Measurements from ENCODE around the gene OR52R1. TPM values are rescaled to one million over a fixed set of nuclear protein-coding genes. Genes with fewer than 3 reads are reported as not detected.

The OR52R1 gene
- total and polyA plus RNA-seq, 2 donors (not counting 3 experiments of a cell fraction or from before 2014, with no cell fraction given): not detected

DNA sequence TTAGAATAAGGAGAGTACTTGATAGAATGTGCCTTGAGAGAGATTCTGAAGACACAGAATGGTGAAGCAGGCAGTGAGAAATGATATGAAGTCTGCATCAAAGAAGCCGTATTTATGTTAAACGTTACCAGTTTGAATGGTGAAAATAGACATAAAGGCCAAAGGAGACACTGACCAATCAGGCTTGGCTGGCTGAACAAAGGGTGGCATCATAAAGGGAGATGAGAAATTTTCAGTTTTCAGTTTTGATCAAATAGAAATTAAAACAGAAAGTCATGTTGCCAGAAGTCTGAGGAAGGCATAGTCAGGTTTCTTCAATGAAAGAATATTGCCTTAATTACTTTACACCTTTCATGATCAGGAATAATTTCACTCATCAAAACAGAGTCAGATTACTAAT is 41.1 kb downstream of the OR52R1 start:
- Histone ChIP-seq H3K27me3 (ENCODE audit: control insufficient read depth in 2 of 2, insufficient read depth in 2 of 2, low read length in 2 of 2) (no peaks in the 10 kb centered on the region), H3K79me2 (ENCODE audit: control insufficient read depth, insufficient read depth, low read length) (no peaks in the 10 kb centered on the region), H3K36me3 (ENCODE audit: control insufficient read depth in 2 of 2, extremely low read depth in 1 of 2, insufficient read depth in 2 of 2, low read length in 2 of 2) (no peaks in the 10 kb centered on the region), H3K27ac (ENCODE audit: insufficient read depth, low read depth, low read length) (no peak overlapping the region), H3K4me2 (ENCODE audit: insufficient read depth, low read length) (no peak overlapping the region), H4K20me1 (replicated peaks; ENCODE audit: control insufficient read depth, extremely low read depth, insufficient read depth, low read length) (no peaks in the 10 kb centered on the region), H3K9me1 (replicated peaks; ENCODE audit: control insufficient read depth, extremely low read depth, insufficient read depth, low read length) (no peaks in the 10 kb centered on the region), H3K4me1 (ENCODE audit: control insufficient read depth, extremely low read depth, insufficient read depth, low read length) (no peaks in the 10 kb centered on the region), H2AFZ (ENCODE audit: low read depth, low read length) (no peak overlapping the region), H3K9ac (replicated peaks; ENCODE audit: extremely low read depth, insufficient read depth, low read length) (no peak overlapping the region), H3K9me3 (replicated peaks; ENCODE audit: control insufficient read depth, insufficient read depth, low read length) (no peaks in the 10 kb centered on the region), H3K4me3 (replicated peaks in 1 of 3; ENCODE audit: insufficient read depth in 1 of 3, low read depth in 1 of 3, low read length in 3 of 3) (no peak overlapping the region)
- dilution Hi-C loops (cut with MboI; ENCODE audit: extremely low pct_ligation_motif_present, low sequenced_read_pairs) (no loop called here), intact Hi-C loops (cut with micrococcal nuclease) (no loop called here)
- DNase-seq (ENCODE audit: low read depth, low spot score) (no peak), FAIRE-seq (no peak)
- BruUV-seq (replicated peaks): no TSS peak
- ChIA-PET CTCF (no interaction called here), POLR2A (no interaction called here)
- TF ChIP-seq POLR2AphosphoS5 (IDR thresholded peaks at IDR 0.05; ENCODE audit: insufficient read depth, low read depth, low read length) (no peak), POLR2A (IDR thresholded peaks at IDR 0.05; ENCODE audit: low read depth, low read length) (no peak), FOS (IDR thresholded peaks at IDR 0.05; ENCODE audit: borderline replicate concordance, insufficient read depth, low read length) (no peak), JUN (IDR thresholded peaks at IDR 0.05; ENCODE audit: borderline replicate concordance, insufficient read depth, insufficient read length, low read depth) (no peak), GATA2 (IDR thresholded peaks at IDR 0.05; ENCODE audit: insufficient read depth, insufficient read length, low read depth, low read length) (no peak), MYC (IDR thresholded peaks at IDR 0.05; ENCODE audit: low read depth, low read length) (no peak), EZH2 (IDR thresholded peaks at IDR 0.05; ENCODE audit: borderline replicate concordance, low read depth, low read length, severe bottlenecking) (no peak)
- TF ChIP-seq, protein P1, sequence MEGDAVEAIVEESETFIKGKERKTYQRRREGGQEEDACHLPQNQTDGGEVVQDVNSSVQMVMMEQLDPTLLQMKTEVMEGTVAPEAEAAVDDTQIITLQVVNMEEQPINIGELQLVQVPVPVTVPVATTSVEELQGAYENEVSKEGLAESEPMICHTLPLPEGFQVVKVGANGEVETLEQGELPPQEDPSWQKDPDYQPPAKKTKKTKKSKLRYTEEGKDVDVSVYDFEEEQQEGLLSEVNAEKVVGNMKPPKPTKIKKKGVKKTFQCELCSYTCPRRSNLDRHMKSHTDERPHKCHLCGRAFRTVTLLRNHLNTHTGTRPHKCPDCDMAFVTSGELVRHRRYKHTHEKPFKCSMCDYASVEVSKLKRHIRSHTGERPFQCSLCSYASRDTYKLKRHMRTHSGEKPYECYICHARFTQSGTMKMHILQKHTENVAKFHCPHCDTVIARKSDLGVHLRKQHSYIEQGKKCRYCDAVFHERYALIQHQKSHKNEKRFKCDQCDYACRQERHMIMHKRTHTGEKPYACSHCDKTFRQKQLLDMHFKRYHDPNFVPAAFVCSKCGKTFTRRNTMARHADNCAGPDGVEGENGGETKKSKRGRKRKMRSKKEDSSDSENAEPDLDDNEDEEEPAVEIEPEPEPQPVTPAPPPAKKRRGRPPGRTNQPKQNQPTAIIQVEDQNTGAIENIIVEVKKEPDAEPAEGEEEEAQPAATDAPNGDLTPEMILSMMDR (IDR thresholded peaks at IDR 0.05; ENCODE audit: extremely low read depth in 1 of 2, insufficient read depth in 1 of 2, low read depth in 1 of 2, low read length in 2 of 2): no peak
- TF ChIP-seq, protein P2, sequence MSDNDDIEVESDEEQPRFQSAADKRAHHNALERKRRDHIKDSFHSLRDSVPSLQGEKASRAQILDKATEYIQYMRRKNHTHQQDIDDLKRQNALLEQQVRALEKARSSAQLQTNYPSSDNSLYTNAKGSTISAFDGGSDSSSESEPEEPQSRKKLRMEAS (IDR thresholded peaks at IDR 0.05; ENCODE audit: insufficient read depth, insufficient read length): no peak

Small RNA genes within 50 kb of the gene (small RNA-seq; reads per million reads assigned to genes)
- not detected for gene RF00091 (ENCODE audit: insufficient read depth, insufficient read length, low read depth, low replicate concordance)

Other genes with a start within 250 kb of the OR52R1 start
- not detected in 2 replicates for gene OR52I2, start 222.6 kb downstream of the OR52R1 start, total RNA-seq
- not detected in 2 replicates for gene OR52I2, start 222.6 kb downstream of the OR52R1 start, polyA plus RNA-seq
- not detected in 2 replicates for gene OR52I1, start 210.3 kb downstream of the OR52R1 start, total RNA-seq
- gene OR52I1, start 210.3 kb downstream of the OR52R1 start, polyA plus RNA-seq: not detected in 2 replicates
- 10.6 and 11.3 TPM in 2 replicates for gene TRIM68, start 196.1 kb downstream of the OR52R1 start, total RNA-seq
- gene TRIM68, start 196.1 kb downstream of the OR52R1 start, polyA plus RNA-seq: 7.2 and 8.1 TPM in 2 replicates
- gene OR51D1, start 166.9 kb downstream of the OR52R1 start, total RNA-seq: not detected in 2 replicates
- not detected in 2 replicates for gene OR51D1, start 166.9 kb downstream of the OR52R1 start, polyA plus RNA-seq
- gene OR51E1, start 160.4 kb downstream of the OR52R1 start, total RNA-seq: not detected in 2 replicates
- not detected in 2 replicates for gene OR51E1, start 160.4 kb downstream of the OR52R1 start, polyA plus RNA-seq
- not detected in 2 replicates for gene OR51E2, start 106.5 kb downstream of the OR52R1 start, total RNA-seq
- not detected in 2 replicates for gene OR51E2, start 106.5 kb downstream of the OR52R1 start, polyA plus RNA-seq
- not detected in 2 replicates for gene MMP26, start 99.6 kb downstream of the OR52R1 start, total RNA-seq
- not detected in 2 replicates for gene MMP26, start 99.6 kb downstream of the OR52R1 start, polyA plus RNA-seq
- gene OR51F1, start 34.4 kb downstream of the OR52R1 start, total RNA-seq: not detected in 2 replicates
- gene OR51F1, start 34.4 kb downstream of the OR52R1 start, polyA plus RNA-seq: not detected in 2 replicates
- not detected in 2 replicates for gene OR51F2, start 16.9 kb upstream of the OR52R1 start, total RNA-seq
- gene OR51F2, start 16.9 kb upstream of the OR52R1 start, polyA plus RNA-seq: not detected in 2 replicates
- gene OR51S1, start 44.8 kb upstream of the OR52R1 start, total RNA-seq: not detected in 2 replicates
- gene OR51S1, start 44.8 kb upstream of the OR52R1 start, polyA plus RNA-seq: not detected in 2 replicates
- gene OR51T1, start 77.5 kb upstream of the OR52R1 start, total RNA-seq: not detected in 2 replicates
- not detected in 2 replicates for gene OR51T1, start 77.5 kb upstream of the OR52R1 start, polyA plus RNA-seq
- not detected in 2 replicates for gene OR51A7, start 99.4 kb upstream of the OR52R1 start, total RNA-seq
- gene OR51A7, start 99.4 kb upstream of the OR52R1 start, polyA plus RNA-seq: not detected in 2 replicates
- gene OR51G2, start 115.0 kb upstream of the OR52R1 start, total RNA-seq: not detected in 2 replicates
- not detected in 2 replicates for gene OR51G2, start 115.0 kb upstream of the OR52R1 start, polyA plus RNA-seq
- gene OR51G1, start 120.0 kb upstream of the OR52R1 start, total RNA-seq: not detected in 2 replicates
- gene OR51G1, start 120.0 kb upstream of the OR52R1 start, polyA plus RNA-seq: not detected in 2 replicates
- gene OR51A4, start 143.2 kb upstream of the OR52R1 start, total RNA-seq: not detected in 2 replicates
- gene OR51A4, start 143.2 kb upstream of the OR52R1 start, polyA plus RNA-seq: not detected in 2 replicates
- not detected in 2 replicates for gene OR51A2, start 151.3 kb upstream of the OR52R1 start, total RNA-seq
- gene OR51A2, start 151.3 kb upstream of the OR52R1 start, polyA plus RNA-seq: not detected in 2 replicates
- gene OR51L1, start 190.5 kb upstream of the OR52R1 start, total RNA-seq: not detected in 2 replicates
- not detected in 2 replicates for gene OR51L1, start 190.5 kb upstream of the OR52R1 start, polyA plus RNA-seq
- gene OR52J3, start 242.1 kb upstream of the OR52R1 start, total RNA-seq: not detected in 2 replicates
- gene OR52J3, start 242.1 kb upstream of the OR52R1 start, polyA plus RNA-seq: not detected in 2 replicates

Data from endothelial cell of umbilical vein (primary cell).